Progenitor cell of endocrine pancreas (in vitro differentiated cells): Measurements from ENCODE around the gene MARCHF10. TPM values are rescaled to one million over a fixed set of nuclear protein-coding genes. Genes with fewer than 3 reads are reported as not detected.

Experiments
- DNase-seq: peaks from one replicate; pipeline ENCODE4 v3.0.0; 2021; ENCODE audit warnings: low spot score; ENCODE audit not compliant: unreplicated experiment
- H3K27ac Mint-ChIP-seq: 2 replicates; pipeline ENCODE4 v1.8.0; 2021; ENCODE audit warnings: mild to moderate bottlenecking, moderate library complexity, mixed read lengths
- H3K27me3 Mint-ChIP-seq: 2 replicates; pipeline ENCODE4 v1.8.0; 2021; ENCODE audit warnings: mixed read lengths
- H3K36me3 Mint-ChIP-seq: 2 replicates; pipeline ENCODE4 v1.8.0; 2022; ENCODE audit warnings: mixed read lengths; ENCODE audit not compliant: insufficient read depth
- H3K4me1 Mint-ChIP-seq: 2 replicates; pipeline ENCODE4 v1.8.0; 2021; ENCODE audit warnings: low read depth, mixed read lengths
- H3K4me3 Mint-ChIP-seq: 2 replicates; pipeline ENCODE4 v1.8.0; 2021; ENCODE audit warnings: low read depth, mild to moderate bottlenecking, moderate library complexity, mixed read lengths
- H3K9me3 Mint-ChIP-seq: 2 replicates; pipeline ENCODE4 v1.8.0; 2021; ENCODE audit warnings: low read depth, mixed read lengths
- total RNA-seq: library from RNA; stranded (reverse); gene quantifications from 2 replicates; pipeline ENCODE4 v1.2.1, GENCODE V29; 2021
- TF ChIP-seq, protein P1 (sequence below): fragments of 200-600 bp; sonication (generic); IDR thresholded peaks from one replicate; pipeline ENCODE4 v1.5.0; 2021; ENCODE audit warnings: antibody characterized with exemption, mild to moderate bottlenecking; ENCODE audit not compliant: unreplicated experiment

The MARCHF10 gene
- total RNA-seq, 1 donor from 2014 or later, result not detected

DNA sequence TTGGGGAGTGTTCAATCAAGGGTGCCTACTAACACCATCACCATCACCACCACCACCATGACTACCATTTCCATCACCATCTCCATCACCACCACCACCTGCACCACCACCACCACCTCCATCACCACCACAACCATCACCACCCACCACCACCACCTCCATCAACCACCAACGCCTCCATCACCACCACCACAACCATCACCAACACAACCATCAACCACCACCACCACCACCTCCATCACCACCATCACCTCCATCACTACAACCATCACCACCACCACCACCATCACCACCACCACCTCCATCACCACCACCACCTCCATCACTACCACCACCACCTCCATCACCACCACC is 15.7 kb downstream of the MARCHF10 start:
- peaks cover 16% of the 10 kb centered on the region for H3K4me1 Mint-ChIP-seq
- H3K9me3 Mint-ChIP-seq, result no peaks in the 10 kb centered on the region
- H3K27ac Mint-ChIP-seq, result no peak overlapping the region
- H3K27me3 Mint-ChIP-seq, result no peaks in the 10 kb centered on the region
- TF ChIP-seq, protein P1, sequence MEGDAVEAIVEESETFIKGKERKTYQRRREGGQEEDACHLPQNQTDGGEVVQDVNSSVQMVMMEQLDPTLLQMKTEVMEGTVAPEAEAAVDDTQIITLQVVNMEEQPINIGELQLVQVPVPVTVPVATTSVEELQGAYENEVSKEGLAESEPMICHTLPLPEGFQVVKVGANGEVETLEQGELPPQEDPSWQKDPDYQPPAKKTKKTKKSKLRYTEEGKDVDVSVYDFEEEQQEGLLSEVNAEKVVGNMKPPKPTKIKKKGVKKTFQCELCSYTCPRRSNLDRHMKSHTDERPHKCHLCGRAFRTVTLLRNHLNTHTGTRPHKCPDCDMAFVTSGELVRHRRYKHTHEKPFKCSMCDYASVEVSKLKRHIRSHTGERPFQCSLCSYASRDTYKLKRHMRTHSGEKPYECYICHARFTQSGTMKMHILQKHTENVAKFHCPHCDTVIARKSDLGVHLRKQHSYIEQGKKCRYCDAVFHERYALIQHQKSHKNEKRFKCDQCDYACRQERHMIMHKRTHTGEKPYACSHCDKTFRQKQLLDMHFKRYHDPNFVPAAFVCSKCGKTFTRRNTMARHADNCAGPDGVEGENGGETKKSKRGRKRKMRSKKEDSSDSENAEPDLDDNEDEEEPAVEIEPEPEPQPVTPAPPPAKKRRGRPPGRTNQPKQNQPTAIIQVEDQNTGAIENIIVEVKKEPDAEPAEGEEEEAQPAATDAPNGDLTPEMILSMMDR, result no peak
- DNase-seq, result no peak
- H3K4me3 Mint-ChIP-seq, result no peak overlapping the region
- H3K36me3 Mint-ChIP-seq, result no peaks in the 10 kb centered on the region

DNA sequence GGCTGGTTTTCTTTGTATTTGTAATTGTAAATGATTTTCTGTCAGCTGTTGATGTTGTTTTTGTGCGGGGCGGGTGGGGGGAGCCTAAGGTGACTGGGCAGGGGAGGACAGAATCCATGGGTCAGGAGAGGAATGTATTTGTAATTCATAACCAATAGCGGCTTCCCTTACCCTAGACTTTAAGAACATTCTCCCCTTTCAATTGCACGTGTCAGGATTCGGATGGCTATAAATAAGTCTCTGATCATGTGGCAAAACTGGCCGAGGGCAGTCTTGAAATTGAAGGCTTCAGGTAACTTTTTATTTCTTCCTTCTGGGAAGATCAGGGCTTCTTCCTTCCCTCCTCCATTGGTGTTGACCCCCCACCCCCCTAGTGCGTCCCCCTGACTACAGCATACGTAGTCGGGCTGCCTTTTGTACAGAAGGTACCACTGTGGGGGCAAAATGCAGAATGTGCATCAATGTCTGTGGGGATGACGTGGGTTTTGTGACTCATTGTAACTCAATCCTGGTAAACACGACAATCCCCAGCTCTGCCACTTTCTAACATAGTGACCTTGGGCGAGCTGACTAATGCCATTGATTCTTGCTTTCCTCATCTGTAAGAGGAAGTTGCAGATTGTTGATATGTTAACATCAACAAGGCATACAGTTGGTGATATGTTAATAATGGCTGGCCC is 16.2 kb downstream of the MARCHF10 start:
- Mint-ChIP-seq H3K4me3 (no peak overlapping the region), H3K4me1 (peaks cover 16% of the 10 kb centered on the region), H3K9me3 (no peaks in the 10 kb centered on the region), H3K27ac (peak overlapping the region; percentile 90), H3K36me3 (no peaks in the 10 kb centered on the region), H3K27me3 (no peaks in the 10 kb centered on the region)
- TF ChIP-seq, protein P1, result no peak
- no peak for DNase-seq

DNA sequence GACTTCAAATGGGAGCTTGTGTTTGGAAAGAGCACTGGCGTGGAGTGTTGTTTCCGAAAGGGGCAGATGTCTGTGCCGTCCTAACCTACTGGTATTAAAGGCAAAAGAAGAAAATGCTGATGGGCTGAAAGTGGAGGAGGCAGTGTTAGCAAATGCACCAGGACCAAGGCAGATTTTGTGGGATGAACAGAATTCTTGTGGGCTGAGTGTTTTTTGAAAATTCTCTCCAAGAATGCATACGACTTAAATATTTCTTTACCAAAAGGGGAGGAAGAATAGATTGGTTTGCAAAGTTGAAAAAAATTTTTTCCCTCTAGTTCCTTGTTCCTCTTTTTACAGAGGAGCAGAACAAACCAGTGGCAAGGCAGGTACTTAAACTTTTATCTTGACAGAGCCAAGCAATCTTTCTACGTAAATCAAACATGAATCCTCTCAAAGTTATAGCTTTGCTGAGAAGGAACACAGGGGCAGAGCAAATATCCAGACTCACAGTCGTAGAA is 16.8 kb downstream of the MARCHF10 start:
- Mint-ChIP-seq H3K4me1 (peaks cover 16% of the 10 kb centered on the region), H3K4me3 (peak overlapping the region; percentile 46), H3K36me3 (no peaks in the 10 kb centered on the region), H3K27me3 (no peaks in the 10 kb centered on the region), H3K27ac (peak overlapping the region; percentile 67), H3K9me3 (no peaks in the 10 kb centered on the region)
- DNase-seq, result no peak
- TF ChIP-seq, protein P1, result no peak

DNA sequence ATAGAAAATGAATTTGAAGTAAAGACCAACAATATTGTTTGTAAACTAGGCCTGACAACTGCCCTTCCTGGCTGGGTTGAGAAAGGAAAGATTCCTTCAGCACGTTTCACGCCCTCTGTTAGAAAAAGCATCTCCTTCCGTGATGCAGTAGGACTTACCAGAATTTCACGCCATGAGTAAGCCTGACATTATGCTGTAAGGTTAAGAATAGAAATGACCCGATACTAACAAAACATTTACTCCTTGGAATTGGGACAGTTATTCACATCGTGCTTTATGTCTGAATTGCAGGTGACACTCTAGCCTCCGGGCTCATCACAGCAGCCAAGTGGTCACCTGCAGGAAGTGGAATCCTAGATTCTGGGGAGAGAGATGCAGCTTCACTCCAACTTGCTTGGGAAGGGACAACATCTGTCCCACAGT is 17.5 kb downstream of the MARCHF10 start:
- Mint-ChIP-seq H3K27ac (no peak overlapping the region), H3K27me3 (no peaks in the 10 kb centered on the region), H3K4me1 (peaks cover 16% of the 10 kb centered on the region), H3K36me3 (no peaks in the 10 kb centered on the region), H3K9me3 (no peaks in the 10 kb centered on the region), H3K4me3 (no peak overlapping the region)
- no peak for DNase-seq
- TF ChIP-seq, protein P1, result no peak

DNA sequence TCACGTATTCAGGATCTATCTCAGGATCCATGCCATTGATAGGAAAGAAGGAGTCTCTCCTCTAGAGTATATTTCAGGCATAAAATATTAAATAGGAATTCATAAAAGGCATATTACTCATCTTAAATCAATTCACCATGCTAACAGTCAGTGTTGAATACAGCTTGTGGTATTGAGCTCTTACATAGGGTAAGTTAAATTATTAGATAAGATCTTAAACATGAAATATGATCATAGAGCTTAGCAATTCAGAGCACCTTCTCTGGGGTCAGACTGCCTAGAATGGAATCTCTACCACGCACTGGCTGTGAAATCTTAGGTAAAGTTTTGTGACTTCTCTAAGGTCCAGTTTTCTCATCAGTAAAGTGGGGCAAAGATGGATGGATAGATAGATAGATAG is 20.7 kb downstream of the MARCHF10 start:
- Mint-ChIP-seq H3K4me1 (peaks cover 16% of the 10 kb centered on the region), H3K36me3 (peaks cover 2% of the 10 kb centered on the region), H3K27me3 (no peaks in the 10 kb centered on the region), H3K9me3 (peaks cover 4% of the 10 kb centered on the region), H3K4me3 (no peak overlapping the region), H3K27ac (no peak overlapping the region)
- DNase-seq, result no peak
- TF ChIP-seq, protein P1, result no peak
